GM12878 (cell line): ENCODE measurements around the gene KIF5A.

Source experiments
- CBX5 ChIP-seq: sonication (generic); IDR thresholded peaks from 2 replicates; pipeline ENCODE4 v1.6.1; 2016; ENCODE audit warnings: low read depth, moderate library complexity, mild to moderate bottlenecking, inconsistent platforms
- ELK1 ChIP-seq: IDR thresholded peaks from 2 replicates; pipeline ENCODE4 v1.6.1; 2012; ENCODE audit warnings: low read depth, low read length, improper control_type of control experiment
- EZH2 ChIP-seq: IDR thresholded peaks from 2 replicates; pipeline ENCODE4 v1.6.1; 2012; ENCODE audit warnings: low read depth, mild to moderate bottlenecking, control low read depth, inconsistent platforms, low read length, borderline replicate concordance; ENCODE audit not compliant: control insufficient read depth
- MYC ChIP-seq: IDR thresholded peaks from 2 replicates; pipeline ENCODE4 v1.6.1; 2011; ENCODE audit warnings: mild to moderate bottlenecking, low read length, moderate library complexity, inconsistent platforms; ENCODE audit not compliant: insufficient read depth, insufficient replicate concordance, insufficient read length, severe bottlenecking
- POLR2A ChIP-seq: IDR thresholded peaks from 2 replicates; pipeline ENCODE4 v1.6.1; 2011; ENCODE audit warnings: low read depth, mild to moderate bottlenecking, low read length
- RUNX3 ChIP-seq: IDR thresholded peaks from 2 replicates; pipeline ENCODE4 v1.6.1; 2012; ENCODE audit warnings: low read length, inconsistent platforms
- SUZ12 ChIP-seq: fragments of 200-600 bp; sonication (generic); IDR thresholded peaks from one replicate; pipeline ENCODE4 v1.6.1; 2018; ENCODE audit warnings: antibody characterized with exemption, mild to moderate bottlenecking; ENCODE audit not compliant: unreplicated experiment
- YY1 ChIP-seq: IDR thresholded peaks from 2 replicates; pipeline ENCODE4 v1.6.1; 2011; ENCODE audit warnings: low read depth, mild to moderate bottlenecking, low read length
- TF ChIP-seq, protein P1 (sequence below), 3 experiments: IDR thresholded peaks in 2 of 3; conservative IDR thresholded peaks in 1 of 3; 2 replicates each; pipeline ENCODE4 v1.5.1; 2011; ENCODE audit warnings: low read depth in 3 of 3, low read length in 3 of 3, mild to moderate bottlenecking in 3 of 3, control low read depth in 2 of 3, moderate library complexity in 2 of 3, inconsistent platforms in 1 of 3, mixed read lengths in 1 of 3; ENCODE audit not compliant: control insufficient read depth in 2 of 3, insufficient read depth in 1 of 3; ENCODE audit errors: extremely low read depth in 1 of 3
- TF ChIP-seq, protein P2 (sequence below): fragments of 450-650 bp; IDR thresholded peaks from 2 replicates; pipeline ENCODE4 v1.6.1; 2016; ENCODE audit warnings: mild to moderate bottlenecking, moderate library complexity, borderline replicate concordance
- TF ChIP-seq, protein P3 (sequence below): fragments of 450-650 bp; IDR thresholded peaks from 2 replicates; pipeline ENCODE4 v1.6.1; 2017; ENCODE audit warnings: mild to moderate bottlenecking

- TF ChIP-seq, protein P1, sequence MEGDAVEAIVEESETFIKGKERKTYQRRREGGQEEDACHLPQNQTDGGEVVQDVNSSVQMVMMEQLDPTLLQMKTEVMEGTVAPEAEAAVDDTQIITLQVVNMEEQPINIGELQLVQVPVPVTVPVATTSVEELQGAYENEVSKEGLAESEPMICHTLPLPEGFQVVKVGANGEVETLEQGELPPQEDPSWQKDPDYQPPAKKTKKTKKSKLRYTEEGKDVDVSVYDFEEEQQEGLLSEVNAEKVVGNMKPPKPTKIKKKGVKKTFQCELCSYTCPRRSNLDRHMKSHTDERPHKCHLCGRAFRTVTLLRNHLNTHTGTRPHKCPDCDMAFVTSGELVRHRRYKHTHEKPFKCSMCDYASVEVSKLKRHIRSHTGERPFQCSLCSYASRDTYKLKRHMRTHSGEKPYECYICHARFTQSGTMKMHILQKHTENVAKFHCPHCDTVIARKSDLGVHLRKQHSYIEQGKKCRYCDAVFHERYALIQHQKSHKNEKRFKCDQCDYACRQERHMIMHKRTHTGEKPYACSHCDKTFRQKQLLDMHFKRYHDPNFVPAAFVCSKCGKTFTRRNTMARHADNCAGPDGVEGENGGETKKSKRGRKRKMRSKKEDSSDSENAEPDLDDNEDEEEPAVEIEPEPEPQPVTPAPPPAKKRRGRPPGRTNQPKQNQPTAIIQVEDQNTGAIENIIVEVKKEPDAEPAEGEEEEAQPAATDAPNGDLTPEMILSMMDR (IDR thresholded peaks at IDR 0.05 in 2 of 3, conservative IDR thresholded peaks at IDR 0.05 in 1 of 3; ENCODE audit: control insufficient read depth in 2 of 3, extremely low read depth in 1 of 3, insufficient read depth in 1 of 3, low read depth in 3 of 3, low read length in 3 of 3) = no peak
- no peak for TF ChIP-seq CBX5
- no peak for TF ChIP-seq EZH2
- TF ChIP-seq ELK1 = no peak
- TF ChIP-seq, protein P2, sequence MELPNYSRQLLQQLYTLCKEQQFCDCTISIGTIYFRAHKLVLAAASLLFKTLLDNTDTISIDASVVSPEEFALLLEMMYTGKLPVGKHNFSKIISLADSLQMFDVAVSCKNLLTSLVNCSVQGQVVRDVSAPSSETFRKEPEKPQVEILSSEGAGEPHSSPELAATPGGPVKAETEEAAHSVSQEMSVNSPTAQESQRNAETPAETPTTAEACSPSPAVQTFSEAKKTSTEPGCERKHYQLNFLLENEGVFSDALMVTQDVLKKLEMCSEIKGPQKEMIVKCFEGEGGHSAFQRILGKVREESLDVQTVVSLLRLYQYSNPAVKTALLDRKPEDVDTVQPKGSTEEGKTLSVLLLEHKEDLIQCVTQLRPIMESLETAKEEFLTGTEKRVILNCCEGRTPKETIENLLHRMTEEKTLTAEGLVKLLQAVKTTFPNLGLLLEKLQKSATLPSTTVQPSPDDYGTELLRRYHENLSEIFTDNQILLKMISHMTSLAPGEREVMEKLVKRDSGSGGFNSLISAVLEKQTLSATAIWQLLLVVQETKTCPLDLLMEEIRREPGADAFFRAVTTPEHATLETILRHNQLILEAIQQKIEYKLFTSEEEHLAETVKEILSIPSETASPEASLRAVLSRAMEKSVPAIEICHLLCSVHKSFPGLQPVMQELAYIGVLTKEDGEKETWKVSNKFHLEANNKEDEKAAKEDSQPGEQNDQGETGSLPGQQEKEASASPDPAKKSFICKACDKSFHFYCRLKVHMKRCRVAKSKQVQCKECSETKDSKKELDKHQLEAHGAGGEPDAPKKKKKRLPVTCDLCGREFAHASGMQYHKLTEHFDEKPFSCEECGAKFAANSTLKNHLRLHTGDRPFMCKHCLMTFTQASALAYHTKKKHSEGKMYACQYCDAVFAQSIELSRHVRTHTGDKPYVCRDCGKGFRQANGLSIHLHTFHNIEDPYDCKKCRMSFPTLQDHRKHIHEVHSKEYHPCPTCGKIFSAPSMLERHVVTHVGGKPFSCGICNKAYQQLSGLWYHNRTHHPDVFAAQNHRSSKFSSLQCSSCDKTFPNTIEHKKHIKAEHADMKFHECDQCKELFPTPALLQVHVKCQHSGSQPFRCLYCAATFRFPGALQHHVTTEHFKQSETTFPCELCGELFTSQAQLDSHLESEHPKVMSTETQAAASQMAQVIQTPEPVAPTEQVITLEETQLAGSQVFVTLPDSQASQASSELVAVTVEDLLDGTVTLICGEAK = no peak
- no peak for TF ChIP-seq POLR2A
- no peak for TF ChIP-seq MYC
- TF ChIP-seq, protein P3, sequence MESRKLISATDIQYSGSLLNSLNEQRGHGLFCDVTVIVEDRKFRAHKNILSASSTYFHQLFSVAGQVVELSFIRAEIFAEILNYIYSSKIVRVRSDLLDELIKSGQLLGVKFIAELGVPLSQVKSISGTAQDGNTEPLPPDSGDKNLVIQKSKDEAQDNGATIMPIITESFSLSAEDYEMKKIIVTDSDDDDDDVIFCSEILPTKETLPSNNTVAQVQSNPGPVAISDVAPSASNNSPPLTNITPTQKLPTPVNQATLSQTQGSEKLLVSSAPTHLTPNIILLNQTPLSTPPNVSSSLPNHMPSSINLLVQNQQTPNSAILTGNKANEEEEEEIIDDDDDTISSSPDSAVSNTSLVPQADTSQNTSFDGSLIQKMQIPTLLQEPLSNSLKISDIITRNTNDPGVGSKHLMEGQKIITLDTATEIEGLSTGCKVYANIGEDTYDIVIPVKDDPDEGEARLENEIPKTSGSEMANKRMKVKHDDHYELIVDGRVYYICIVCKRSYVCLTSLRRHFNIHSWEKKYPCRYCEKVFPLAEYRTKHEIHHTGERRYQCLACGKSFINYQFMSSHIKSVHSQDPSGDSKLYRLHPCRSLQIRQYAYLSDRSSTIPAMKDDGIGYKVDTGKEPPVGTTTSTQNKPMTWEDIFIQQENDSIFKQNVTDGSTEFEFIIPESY = no peak
- TF ChIP-seq YY1 = no peak
- TF ChIP-seq RUNX3 = no peak
- no peak for TF ChIP-seq SUZ12
These were observed 8.8 kb upstream of the KIF5A start for GRCh38 chr12:57541001-57541400.
